A549 treated with dexamethasone at 1 μM for 4 hours (cell line): ENCODE measurements around the gene P2RY1. TPM values are rescaled to one million over a fixed set of nuclear protein-coding genes. Genes with fewer than 3 reads are reported as not detected.

Experiments
- total RNA-seq: library from RNA; stranded (reverse); fragments of 200-300 nt; extraction: Qiagen RNA extraction; gene quantifications from 5 replicates; pipeline ENCODE4 v1.2.3, GENCODE V29; 2022

P2RY1 gene
- total RNA-seq, result 0.37 to 0.54 TPM (median 0.45 TPM) in 5 replicates

GRCh38 chr3:152834776-152835600 lies at the start of gene P2RY1:
Gene P2RY1, plus strand, starts transcription at chr3:152835131. Its CDS starts 652 bp downstream, at chr3:152835783.

